ENCODE data around the gene GNAO1. TPM values are rescaled to one million over a fixed set of nuclear protein-coding genes. Genes with fewer than 3 reads are reported as not detected.
A peak's percentile ranks its signal among the peaks of the same experiment; 100 is the strongest.

GNAO1 gene
- total and polyA plus RNA-seq, 5 donors = 69.4 to 163 (median 118) TPM

DNA sequence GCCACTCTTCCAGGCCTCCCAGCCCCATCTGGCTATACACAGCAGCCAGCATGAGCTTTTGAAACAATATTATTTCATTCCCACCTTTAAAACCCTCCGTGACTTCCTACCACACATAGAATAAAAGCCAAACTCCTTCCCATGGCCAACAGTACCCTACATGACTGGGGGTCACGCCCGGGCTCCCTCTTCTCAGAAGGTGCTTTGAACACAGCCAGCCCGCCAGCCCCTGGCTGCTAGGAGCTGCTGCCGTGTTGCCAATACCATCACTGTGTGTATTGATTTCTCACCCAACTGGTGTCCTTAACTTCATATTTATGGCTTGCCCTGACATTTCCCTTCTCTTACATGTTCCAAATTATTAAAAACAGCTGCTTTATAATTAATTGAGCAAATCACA lies 111.2 kb downstream of the GNAO1 start:
- intact Hi-C loops (cut with DNase I) = no loop called here
- H3K4me1 ChIP-seq (ENCODE audit: control insufficient read depth, insufficient read depth, low read length) = peaks cover 8% of the 10 kb centered on the region

DNA sequence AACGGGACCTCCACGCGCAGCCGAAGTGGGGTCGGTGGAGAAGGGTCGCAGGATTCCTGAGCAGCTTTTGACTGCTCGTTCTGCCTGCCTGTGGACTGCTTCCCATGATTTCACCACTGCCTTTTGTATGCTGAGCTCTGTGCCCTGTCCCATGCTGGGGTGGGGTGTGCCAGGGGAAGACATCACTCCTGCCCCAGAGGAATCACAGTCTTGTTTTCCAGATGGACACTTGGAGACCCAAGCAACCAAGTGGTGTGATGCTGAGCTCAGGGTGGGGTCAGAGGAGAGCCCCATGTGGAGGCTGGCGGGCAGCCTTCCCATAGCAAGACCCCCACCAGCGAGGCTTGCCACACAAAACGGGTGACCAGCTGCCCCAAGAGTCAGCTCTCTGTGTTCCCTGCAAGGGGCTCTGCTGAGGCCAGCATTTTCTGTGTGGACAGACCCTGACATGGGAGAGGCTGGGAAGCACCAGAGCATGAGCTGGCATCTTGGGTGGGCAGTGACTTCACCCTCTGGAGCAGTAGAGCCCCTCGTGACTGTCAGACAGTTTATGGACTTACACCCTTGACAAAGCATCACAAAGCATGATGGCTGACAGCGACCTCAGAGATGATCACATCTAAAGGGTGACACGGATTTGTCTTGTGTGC lies 111.9 kb downstream of the GNAO1 start:
- WGBS = 90% methylated on average over 13 of the region's 13 CpGs
- Histone ChIP-seq H3K4me3 (ENCODE audit: low read length) (no peak overlapping the region), H3K27ac (ENCODE audit: low read length) (no peak overlapping the region), H3K4me1 (ENCODE audit: control insufficient read depth, insufficient read depth, low read length) (peaks cover 8% of the 10 kb centered on the region), H3K27me3 (ENCODE audit: control insufficient read depth, insufficient read depth) (no peaks in the 10 kb centered on the region), H3K9me3 (ENCODE audit: control insufficient read depth, low read length) (no peaks in the 10 kb centered on the region)
- intact Hi-C loops (cut with DNase I) = no loop called here
- DNase-seq = no peak
- no peak for ATAC-seq

More for the DNA sequence above, 111.2 kb downstream of the GNAO1 start:
- 92% methylated on average over 5 of the region's 5 CpGs for WGBS
- DNase-seq (no peak), ATAC-seq (no peak)
- no peaks in the 10 kb centered on the region for H3K9me3 ChIP-seq (ENCODE audit: control insufficient read depth, low read length)
- no peak overlapping the region for H3K27ac ChIP-seq (ENCODE audit: low read length)
- no peak overlapping the region for H3K4me3 ChIP-seq (ENCODE audit: low read length)
- no peaks in the 10 kb centered on the region for H3K27me3 ChIP-seq (ENCODE audit: control insufficient read depth, insufficient read depth)

DNA sequence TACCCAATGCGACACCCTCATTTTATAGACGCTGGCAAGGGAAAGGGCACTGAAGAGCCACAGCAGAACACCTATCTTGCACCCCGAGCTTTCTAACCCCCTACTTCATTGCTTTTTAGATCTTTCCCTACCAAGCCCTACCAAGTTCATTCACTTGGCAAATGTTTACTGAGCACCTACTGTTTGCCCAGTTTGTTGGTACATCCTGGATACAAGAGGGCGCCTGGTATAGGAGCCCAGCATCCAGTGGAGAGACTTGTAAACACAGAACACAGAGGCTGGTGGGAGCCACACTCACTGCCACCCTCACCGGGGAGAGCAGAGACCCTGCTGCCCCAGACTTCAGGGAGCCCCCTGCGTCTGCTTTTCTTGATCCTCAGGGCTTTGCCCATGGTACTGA lies 112.6 kb downstream of the GNAO1 start:
- 84% methylated on average over 6 of the region's 6 CpGs for WGBS
- no peaks in the 10 kb centered on the region for H3K9me3 ChIP-seq (ENCODE audit: control insufficient read depth, low read length)
- no peak overlapping the region for H3K4me3 ChIP-seq (ENCODE audit: low read length)
- peaks cover 7% of the 10 kb centered on the region for H3K4me1 ChIP-seq (ENCODE audit: control insufficient read depth, insufficient read depth, low read length)
- H3K27me3 ChIP-seq (ENCODE audit: control insufficient read depth, insufficient read depth) = no peaks in the 10 kb centered on the region
- ATAC-seq = no peak
- intact Hi-C loops (cut with DNase I) = no loop called here
- DNase-seq = no peak
- no peak overlapping the region for H3K27ac ChIP-seq (ENCODE audit: low read length)

DNA sequence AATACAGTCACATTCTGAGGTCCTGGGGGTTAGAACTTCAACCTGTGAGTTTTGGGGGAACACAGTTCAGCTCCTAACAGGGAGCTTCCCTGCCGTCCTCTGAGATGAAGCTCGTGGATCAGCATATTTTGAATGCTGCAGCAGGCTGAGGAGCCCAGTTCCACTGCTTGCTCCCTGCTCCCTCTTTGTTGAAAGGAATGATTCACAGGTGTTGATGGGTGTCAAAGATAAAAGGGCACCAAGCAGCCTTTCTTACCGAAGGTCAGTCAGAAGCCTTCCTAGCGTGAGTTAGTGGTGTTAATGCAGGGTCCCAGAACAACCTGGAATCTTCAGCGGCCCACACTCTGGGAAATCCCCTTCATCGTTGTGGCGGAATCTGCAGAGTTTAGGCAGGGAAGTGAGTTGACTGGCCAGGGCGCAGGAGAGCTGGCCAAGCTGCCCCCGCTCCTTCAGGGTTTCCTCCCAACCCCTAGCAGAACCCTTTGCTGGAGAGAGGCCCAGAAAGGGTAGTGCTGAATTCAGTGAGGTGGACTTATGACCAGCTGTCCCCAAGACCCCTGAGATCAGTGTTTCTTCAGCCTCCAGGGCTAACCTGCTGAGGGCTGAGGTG lies 114.8 kb downstream of the GNAO1 start:
- Histone ChIP-seq H3K9me3 (ENCODE audit: control insufficient read depth, low read length) (no peaks in the 10 kb centered on the region), H3K4me1 (ENCODE audit: control insufficient read depth, insufficient read depth, low read length) (no peaks in the 10 kb centered on the region), H3K4me3 (ENCODE audit: low read length) (no peak overlapping the region), H3K27ac (ENCODE audit: low read length) (no peak overlapping the region), H3K27me3 (ENCODE audit: control insufficient read depth, insufficient read depth) (no peaks in the 10 kb centered on the region)
- ATAC-seq (no peak), DNase-seq (no peak)
- intact Hi-C loops (cut with DNase I) = no loop called here
- 44% methylated on average over 9 of the region's 9 CpGs for WGBS

DNA sequence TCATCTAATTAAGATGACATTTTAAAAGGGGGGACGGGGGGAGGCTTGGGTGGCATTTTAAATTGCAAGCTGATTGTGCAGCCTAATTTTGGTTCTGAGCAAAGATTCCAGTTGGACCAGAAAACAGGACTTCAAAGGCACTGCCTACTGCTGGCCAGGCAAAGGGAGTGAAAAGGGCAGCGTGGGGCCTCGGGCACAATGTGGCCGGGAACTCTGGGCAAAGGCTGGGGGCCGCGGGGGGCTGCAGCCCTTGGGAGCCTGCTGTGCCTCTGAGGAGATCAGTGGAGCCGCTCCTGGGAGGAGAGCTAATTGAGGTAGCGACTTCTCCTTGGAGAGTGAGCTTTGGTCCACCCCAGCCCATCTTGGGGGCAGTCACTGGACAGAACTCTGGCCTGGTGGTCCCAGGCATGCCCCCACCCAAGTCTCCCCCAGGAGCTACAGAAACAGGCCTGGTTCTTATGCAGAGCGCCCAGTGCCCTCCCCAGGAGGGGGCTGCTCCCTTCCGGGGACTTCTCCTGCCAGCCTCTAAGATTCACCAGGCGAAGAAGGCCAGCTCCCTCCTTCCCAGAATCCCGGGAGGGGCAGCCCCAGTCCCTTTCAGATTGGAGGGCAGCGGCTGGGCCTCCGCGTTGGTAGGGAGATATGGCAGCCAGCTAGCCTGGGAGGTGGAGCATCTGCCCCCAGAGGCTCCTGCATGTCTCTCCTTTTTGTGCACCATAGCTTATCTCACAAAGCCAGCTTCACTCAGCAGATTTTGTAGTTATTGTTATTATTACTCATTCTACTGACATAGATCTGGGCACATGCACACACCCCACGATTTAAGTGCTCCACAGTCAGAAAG lies 115.6 kb downstream of the GNAO1 start:
- Histone ChIP-seq H3K27me3 (ENCODE audit: control insufficient read depth, insufficient read depth) (no peaks in the 10 kb centered on the region), H3K9me3 (ENCODE audit: control insufficient read depth, low read length) (no peaks in the 10 kb centered on the region), H3K4me1 (ENCODE audit: control insufficient read depth, insufficient read depth, low read length) (peaks cover 6% of the 10 kb centered on the region), H3K27ac (ENCODE audit: low read length) (no peak overlapping the region), H3K4me3 (ENCODE audit: low read length) (no peak overlapping the region)
- DNase-seq = no peak
- no peak for ATAC-seq
- intact Hi-C loops (cut with DNase I) = no loop called here
- 70% methylated on average over 16 of the region's 16 CpGs for WGBS

DNA sequence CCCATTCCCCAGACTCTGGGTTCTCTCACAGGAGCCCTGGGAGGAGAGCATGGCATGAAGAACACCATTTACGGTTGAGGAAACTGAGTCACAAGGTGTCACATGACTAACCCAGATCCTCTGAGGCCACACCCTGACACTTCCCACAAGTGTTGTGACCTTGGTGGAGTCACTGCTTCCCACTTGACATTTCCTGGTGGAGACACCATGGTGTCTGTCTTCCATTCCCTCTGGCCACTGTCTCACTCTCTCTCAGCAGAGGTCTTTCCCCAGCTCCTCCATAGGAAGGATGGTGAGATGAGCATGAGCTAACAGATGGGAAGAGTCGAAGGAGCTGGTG lies 116.2 kb downstream of the GNAO1 start:
- WGBS = 92% methylated on average over 2 of the region's 2 CpGs
- DNase-seq = no peak

GRCh38 chr16:56309008-56309407 lies 117.7 kb downstream of the GNAO1 start:
- H3K27ac ChIP-seq (ENCODE audit: low read length) = no peak overlapping the region
- intact Hi-C loops (cut with DNase I) = no loop called here
- H3K4me3 ChIP-seq (ENCODE audit: low read length) = no peak overlapping the region
- ATAC-seq (no peak), DNase-seq (no peak)
- H3K27me3 ChIP-seq (ENCODE audit: control insufficient read depth, insufficient read depth) = no peaks in the 10 kb centered on the region
- H3K4me1 ChIP-seq (ENCODE audit: control insufficient read depth, insufficient read depth, low read length) = peaks cover 6% of the 10 kb centered on the region
- 83% methylated on average over 3 of the region's 3 CpGs for WGBS
- H3K9me3 ChIP-seq (ENCODE audit: control insufficient read depth, low read length) = no peaks in the 10 kb centered on the region

More for the DNA sequence above, 116.2 kb downstream of the GNAO1 start:
- ATAC-seq = no peak
- Histone ChIP-seq H3K27me3 (ENCODE audit: control insufficient read depth, insufficient read depth) (no peaks in the 10 kb centered on the region), H3K4me1 (ENCODE audit: control insufficient read depth, insufficient read depth, low read length) (peaks cover 6% of the 10 kb centered on the region), H3K9me3 (ENCODE audit: control insufficient read depth, low read length) (no peaks in the 10 kb centered on the region), H3K4me3 (ENCODE audit: low read length) (no peak overlapping the region), H3K27ac (ENCODE audit: low read length) (no peak overlapping the region)
- intact Hi-C loops (cut with DNase I) = no loop called here

DNA sequence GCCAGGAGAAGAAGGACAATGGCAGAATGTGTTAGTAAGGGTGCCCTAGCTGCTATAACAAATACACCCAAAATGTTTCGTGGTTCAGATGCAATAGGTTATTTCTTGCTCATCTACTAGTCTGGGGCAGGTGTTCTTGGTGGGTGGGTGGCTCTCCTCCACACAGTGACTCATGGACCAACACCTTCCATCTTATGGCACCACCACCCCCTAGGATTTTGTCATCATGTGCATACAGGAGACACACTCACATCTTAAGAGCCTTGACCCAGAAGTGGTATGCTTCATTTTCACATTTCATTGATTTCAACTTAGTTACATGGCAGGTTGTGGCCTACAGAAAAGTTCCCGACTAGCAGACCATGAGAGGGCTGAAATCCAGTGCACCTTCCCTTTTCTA lies 119.4 kb downstream of the GNAO1 start:
- Histone ChIP-seq H3K4me3 (ENCODE audit: low read length) (no peak overlapping the region), H3K4me1 (ENCODE audit: control insufficient read depth, insufficient read depth, low read length) (peaks cover 6% of the 10 kb centered on the region), H3K9me3 (ENCODE audit: control insufficient read depth, low read length) (no peaks in the 10 kb centered on the region), H3K27me3 (ENCODE audit: control insufficient read depth, insufficient read depth) (no peaks in the 10 kb centered on the region), H3K27ac (ENCODE audit: low read length) (no peak overlapping the region)
- no peak for DNase-seq
- no peak for ATAC-seq
- WGBS = 96% methylated on average over 2 of the region's 2 CpGs
- intact Hi-C loops (cut with DNase I) = loop anchor here in 3 of 4 donors (10.0 kb wide), 3 partner anchors 116 to 366 kb away; partner anchors contain the start of gene GNAO1 (in 2 of the 3)

DNA sequence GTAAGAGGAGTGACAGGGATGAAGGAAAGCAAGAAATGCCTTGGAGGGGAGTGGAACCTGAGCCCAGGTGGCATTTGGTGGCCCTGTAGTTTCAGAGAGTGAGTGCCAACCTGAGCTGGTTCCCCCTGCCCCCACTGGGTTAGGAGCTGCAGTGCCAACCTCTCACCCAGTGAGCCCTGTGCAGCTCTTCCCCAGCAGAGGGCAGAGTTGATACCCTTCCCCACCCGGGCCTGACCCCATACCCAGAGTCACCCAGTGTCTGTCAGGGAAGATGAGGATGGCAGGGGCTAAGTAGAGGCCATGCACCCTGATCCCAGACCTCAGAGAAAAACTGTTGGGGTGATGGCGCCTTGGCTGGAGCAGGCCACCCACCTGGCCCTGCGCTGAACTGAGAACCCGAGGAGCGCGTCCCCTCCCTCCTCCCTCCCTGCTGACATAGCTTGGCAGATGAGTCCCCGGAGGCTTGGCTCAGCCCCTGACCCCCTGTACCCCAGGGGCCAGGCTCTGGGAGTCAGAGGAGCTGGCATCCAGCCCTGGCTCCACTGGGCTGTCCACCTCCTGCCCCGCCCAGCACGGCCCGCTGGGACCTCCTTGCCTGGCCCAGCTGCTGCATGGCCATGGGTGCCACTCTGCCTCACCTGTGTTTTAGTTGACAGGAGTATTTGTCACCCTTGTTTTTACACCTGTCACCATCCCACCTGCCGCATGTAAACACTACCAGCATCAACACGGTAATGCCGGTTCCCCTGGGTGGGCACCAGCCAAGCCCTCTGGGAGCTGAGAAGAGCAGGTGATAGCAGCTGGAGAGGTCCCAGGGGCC lies 120.1 kb downstream of the GNAO1 start:
- 80% methylated on average over 13 of the region's 13 CpGs for WGBS
- Histone ChIP-seq H3K4me1 (ENCODE audit: control insufficient read depth, insufficient read depth, low read length) (peaks cover 6% of the 10 kb centered on the region), H3K27me3 (ENCODE audit: control insufficient read depth, insufficient read depth) (no peaks in the 10 kb centered on the region), H3K4me3 (ENCODE audit: low read length) (no peak overlapping the region), H3K9me3 (ENCODE audit: control insufficient read depth, low read length) (no peaks in the 10 kb centered on the region), H3K27ac (ENCODE audit: low read length) (no peak overlapping the region)
- intact Hi-C loops (cut with DNase I) = loop anchor here in 3 of 4 donors (10.0 kb wide), 3 partner anchors 117 to 367 kb away; partner anchors contain the start of gene GNAO1 (in 2 of the 3)
- peak; percentile 28 to 38 for ATAC-seq
- DNase-seq = no peak

- intact Hi-C loops (cut with DNase I) = loop anchor here in 3 of 4 donors (10.0 kb wide), 3 partner anchors 117 to 367 kb away; partner anchors contain the start of gene GNAO1 (in 2 of the 3)
- ATAC-seq = peak in 1 of 2 donors; percentile 24
- no peak for DNase-seq
- Histone ChIP-seq H3K9me3 (ENCODE audit: control insufficient read depth, low read length) (no peaks in the 10 kb centered on the region), H3K27me3 (ENCODE audit: control insufficient read depth, insufficient read depth) (no peaks in the 10 kb centered on the region), H3K27ac (ENCODE audit: low read length) (no peak overlapping the region), H3K4me1 (ENCODE audit: control insufficient read depth, insufficient read depth, low read length) (peaks cover 6% of the 10 kb centered on the region), H3K4me3 (ENCODE audit: low read length) (no peak overlapping the region)
- 52% methylated on average over 11 of the region's 11 CpGs for WGBS
Measured at GRCh38 chr16:56312028-56312300, 120.7 kb downstream of the GNAO1 start.

Data from right cardiac atrium (tissue), 5 donors.